CD4-positive, alpha-beta memory T cell (primary cell): Measurements from ENCODE around the gene PPP1CB. TPM values are rescaled to one million over a fixed set of nuclear protein-coding genes. Genes with fewer than 3 reads are reported as not detected.
"Not testable (repeated sequence)": the region's sequence is repeated elsewhere in the genome, so short reads cannot be mapped to it uniquely, and the experiment has no call there.

Experiments used
- CTCF ChIA-PET: fragments of 350-600 bp; sonication (Branson Sonifier 250); formaldehyde crosslinking; loops from one replicate; lab custom pipeline; 2021; ENCODE audit warnings: inconsistent platforms; ENCODE audit not compliant: partially characterized antibody; lab: Charles Lee
- POLR2A ChIA-PET: fragments of 350-600 bp; sonication (Branson Sonifier 250); formaldehyde crosslinking; loops from one replicate; lab custom pipeline; 2021; ENCODE audit not compliant: partially characterized antibody; lab: Charles Lee
- DNase-seq, 5 donors: peaks; one replicate each; pipeline versions ENCODE4 v3.0.0 to v3.0.0-alpha.2; 2020 to 2022; ENCODE audit warnings: mixed read lengths in 1 of 5
- H3K27ac ChIP-seq: one replicate; pipeline ENCODE4 v1.7.0; 2013; ENCODE audit warnings: low read depth, low read length
- H3K27me3 ChIP-seq: 2 replicates; pipeline ENCODE4 v1.7.0; 2013; ENCODE audit warnings: mild to moderate bottlenecking, low read length, moderate library complexity; ENCODE audit not compliant: insufficient read depth
- H3K36me3 ChIP-seq: 2 replicates; pipeline ENCODE4 v1.7.0; 2013; ENCODE audit warnings: mild to moderate bottlenecking, low read length, moderate library complexity; ENCODE audit not compliant: insufficient read depth
- H3K4me1 ChIP-seq: 2 replicates; pipeline ENCODE4 v1.7.0; 2013; ENCODE audit warnings: mild to moderate bottlenecking, low read length, moderate library complexity; ENCODE audit not compliant: insufficient read depth
- H3K4me3 ChIP-seq, 2 donors: one replicate each; pipeline ENCODE4 v1.7.0; 2013; ENCODE audit warnings: low read length in 2 of 2, mild to moderate bottlenecking in 1 of 2
- H3K9me3 ChIP-seq, 2 donors: one replicate each; pipeline ENCODE4 v1.7.0; 2013; ENCODE audit warnings: low read length in 2 of 2, control low read depth in 1 of 2; ENCODE audit not compliant: control insufficient read depth in 1 of 2
- H3K27ac Mint-ChIP-seq, 7 donors: one replicate each; pipeline ENCODE4 v1.8.0; 2020 to 2021; ENCODE audit warnings: mixed read lengths in 7 of 7, mild to moderate bottlenecking in 6 of 7, inconsistent platforms in 3 of 7, moderate library complexity in 3 of 7
- H3K27me3 Mint-ChIP-seq, 2 donors: one replicate each; pipeline ENCODE4 v1.8.0; 2020 to 2021; ENCODE audit warnings: mixed read lengths in 2 of 2
- H3K36me3 Mint-ChIP-seq, 2 donors: one replicate each; pipeline ENCODE4 v1.8.0; 2020 to 2021; ENCODE audit warnings: mixed read lengths in 2 of 2, inconsistent platforms in 1 of 2, mild to moderate bottlenecking in 1 of 2
- H3K4me1 Mint-ChIP-seq, 4 donors: one replicate each; pipeline ENCODE4 v1.8.0; 2020 to 2021; ENCODE audit warnings: mixed read lengths in 4 of 4, mild to moderate bottlenecking in 1 of 4
- H3K4me3 Mint-ChIP-seq, 8 donors: one replicate each; pipeline ENCODE4 v1.8.0; 2020 to 2021; ENCODE audit warnings: mixed read lengths in 8 of 8, mild to moderate bottlenecking in 7 of 8, moderate library complexity in 6 of 8, inconsistent platforms in 3 of 8
- H3K9me3 Mint-ChIP-seq, 8 donors: one replicate each; pipeline ENCODE4 v1.8.0; 2020 to 2021; ENCODE audit warnings: mixed read lengths in 8 of 8, mild to moderate bottlenecking in 5 of 8, inconsistent platforms in 3 of 8, moderate library complexity in 1 of 8
- intact Hi-C: fragments of 100-400 bp; cut with micrococcal nuclease; formaldehyde crosslinking; loops from one replicate; pipeline ENCODE4 v1.15.1; 2023
- polyA plus RNA-seq, 2 donors: library from polyadenylated mRNA; unstranded; fragments of 300-500 nt; fragmentation: Illumina TruSeq; gene quantifications; one replicate each; pipeline ENCODE4 v1.2.3, GENCODE V29; 2021
- total RNA-seq, 2 experiments: library from RNA; stranded (reverse); gene quantifications; one replicate each; pipeline ENCODE4 v1.2.3, GENCODE V29; 2021

Gene PPP1CB
- total and polyA plus RNA-seq, 4 experiments from 2014 or later = 92.1 to 231 (median 162) TPM

- Histone ChIP-seq H3K27me3 (no peaks in the 10 kb centered on the region), H3K9me3 (no peaks in the 10 kb centered on the region), H3K27ac (no peak overlapping the region), H3K4me3 (no peak overlapping the region), H3K36me3 (peaks cover 63% of the 10 kb centered on the region), H3K4me1 (peaks cover 7% of the 10 kb centered on the region)
- peak overlapping the region in 2 of 7 donors; percentile 11 to 46 for H3K27ac Mint-ChIP-seq
- DNase-seq = no peak
- H3K4me1 Mint-ChIP-seq = peaks cover 10 to 19% (median 15%) of the 10 kb centered on the region in 4 donors
- intact Hi-C loops = no loop called here
- peaks cover 33 to 76% of the 10 kb centered on the region in 2 donors for H3K36me3 Mint-ChIP-seq
- POLR2A ChIA-PET = interaction anchor here (1.3 kb wide), 1 partner anchor 213 kb away, joined by 5 read pairs; no protein-coding TSS in a partner anchor
- no peaks in the 10 kb centered on the region for H3K27me3 Mint-ChIP-seq
- CTCF ChIA-PET = interaction anchor here (0.9 to 1.3 kb wide), 2 partner anchors 9 to 186 kb away, joined by 3 to 5 read pairs; no protein-coding TSS in a partner anchor
- H3K9me3 Mint-ChIP-seq = no peaks in the 10 kb centered on the region
- H3K4me3 Mint-ChIP-seq = no peak overlapping the region
Measured at GRCh38 chr2:28780496-28780895, 28.9 kb downstream of the PPP1CB start.

DNA sequence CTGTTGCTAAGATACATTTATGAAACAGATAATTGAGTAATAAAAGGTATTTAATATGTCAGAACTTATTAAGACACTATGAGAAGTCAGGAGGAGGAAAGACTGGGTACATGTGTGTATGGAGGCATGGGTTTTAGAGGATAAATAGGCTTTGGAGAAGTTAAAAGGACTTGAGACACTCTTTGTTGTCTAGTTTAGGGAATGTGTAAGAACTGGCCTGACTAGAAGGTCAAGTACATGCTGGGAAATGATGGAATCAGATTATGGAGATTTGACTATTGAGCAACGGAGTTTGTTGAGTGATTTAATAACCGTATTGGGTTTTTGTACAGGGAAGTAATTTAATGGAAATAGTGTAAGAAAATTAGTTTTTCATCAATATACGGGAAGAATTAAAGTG is 30.8 kb downstream of the PPP1CB start:
- Mint-ChIP-seq H3K4me1 (peaks cover 4 to 11% (median 8%) of the 10 kb centered on the region in 4 donors), H3K9me3 (peaks cover 0 to 2% (median 0%) of the 10 kb centered on the region in 8 donors), H3K36me3 (peaks cover 39 to 73% of the 10 kb centered on the region in 2 donors), H3K27me3 (no peaks in the 10 kb centered on the region), H3K4me3 (no peak overlapping the region), H3K27ac (peak overlapping the region in 4 of 7 donors; percentile 6 to 92 (median 64))
- Histone ChIP-seq H3K4me3 (no peak overlapping the region), H3K36me3 (peaks cover 62% of the 10 kb centered on the region), H3K4me1 (peaks cover 7% of the 10 kb centered on the region), H3K9me3 (no peaks in the 10 kb centered on the region), H3K27ac (no peak overlapping the region), H3K27me3 (no peaks in the 10 kb centered on the region)
- ChIA-PET POLR2A (no interaction called here), CTCF (interaction anchor here (1.4 to 2.5 kb wide), 2 partner anchors 188 to 216 kb away, joined by 10 read pairs; no protein-coding TSS in a partner anchor)
- no peak for DNase-seq
- intact Hi-C loops = no loop called here

- Mint-ChIP-seq H3K27ac (peak overlapping the region in 1 of 7 donors; percentile 59), H3K4me1 (peaks cover 2 to 12% (median 7%) of the 10 kb centered on the region in 4 donors), H3K36me3 (peaks cover 42 to 74% of the 10 kb centered on the region in 2 donors)
- H3K9me3 ChIP-seq, intact Hi-C loops, H3K27ac ChIP-seq, H3K27me3 Mint-ChIP-seq, H3K4me1 ChIP-seq, H3K27me3 ChIP-seq, H3K4me3 Mint-ChIP-seq, H3K9me3 Mint-ChIP-seq, H3K4me3 ChIP-seq: not testable (repeated sequence)
- peak in 1 of 5 donors; percentile 30 for DNase-seq
- ChIA-PET POLR2A (interaction anchor here (0.7 kb wide), 1 partner anchor 25 kb away, joined by 3 read pairs; no protein-coding TSS in a partner anchor), CTCF (interaction anchor here (0.7 to 2.5 kb wide), 6 partner anchors 15 to 218 kb away, joined by 3 to 15 read pairs (median 4); no protein-coding TSS in a partner anchor)
- peaks cover 60% of the 10 kb centered on the region for H3K36me3 ChIP-seq
Measured at GRCh38 chr2:28784570-28784969, 32.9 kb downstream of the PPP1CB start.

GRCh38 chr2:28796620-28797019 is 45.0 kb downstream of the PPP1CB start:
- ChIA-PET POLR2A (no interaction called here), CTCF (no interaction called here)
- intact Hi-C loops = no loop called here
- Mint-ChIP-seq H3K4me1 (peaks cover 24 to 39% (median 33%) of the 10 kb centered on the region in 4 donors), H3K27me3 (no peaks in the 10 kb centered on the region), H3K9me3 (peaks cover 0 to 6% (median under 1%) of the 10 kb centered on the region in 8 donors), H3K36me3 (peaks cover 57 to 76% of the 10 kb centered on the region in 2 donors), H3K27ac (peak overlapping the region in 2 of 7 donors; percentile 47 to 79), H3K4me3 (peak overlapping the region in 2 of 8 donors; percentile 3 to 4)
- Histone ChIP-seq H3K4me1 (peaks cover 6% of the 10 kb centered on the region), H3K27me3 (no peaks in the 10 kb centered on the region), H3K27ac (no peak overlapping the region), H3K9me3 (no peaks in the 10 kb centered on the region), H3K36me3 (peaks cover 29% of the 10 kb centered on the region), H3K4me3 (no peak overlapping the region)
- no peak for DNase-seq

DNA sequence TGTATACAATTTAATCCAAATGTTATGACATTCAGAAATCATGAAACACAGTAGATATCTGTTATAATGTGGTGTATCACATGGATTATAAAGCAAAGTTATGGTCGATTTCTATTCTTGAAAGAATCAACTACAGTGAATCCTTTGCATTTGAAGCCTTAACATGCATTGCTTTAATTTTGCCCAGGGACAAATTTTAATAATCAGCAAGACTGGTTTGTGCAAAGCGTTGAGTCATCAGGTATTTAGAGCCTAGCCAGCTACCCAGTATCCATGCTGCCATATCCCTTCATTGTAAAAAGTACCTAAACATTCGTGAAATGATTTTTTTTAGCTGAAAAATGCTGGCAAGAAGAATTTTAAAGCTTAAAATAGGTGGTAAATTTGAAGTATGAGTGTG is 50.1 kb downstream of the PPP1CB start:
- intact Hi-C loops = no loop called here
- no peak overlapping the region for H3K27ac Mint-ChIP-seq

DNA sequence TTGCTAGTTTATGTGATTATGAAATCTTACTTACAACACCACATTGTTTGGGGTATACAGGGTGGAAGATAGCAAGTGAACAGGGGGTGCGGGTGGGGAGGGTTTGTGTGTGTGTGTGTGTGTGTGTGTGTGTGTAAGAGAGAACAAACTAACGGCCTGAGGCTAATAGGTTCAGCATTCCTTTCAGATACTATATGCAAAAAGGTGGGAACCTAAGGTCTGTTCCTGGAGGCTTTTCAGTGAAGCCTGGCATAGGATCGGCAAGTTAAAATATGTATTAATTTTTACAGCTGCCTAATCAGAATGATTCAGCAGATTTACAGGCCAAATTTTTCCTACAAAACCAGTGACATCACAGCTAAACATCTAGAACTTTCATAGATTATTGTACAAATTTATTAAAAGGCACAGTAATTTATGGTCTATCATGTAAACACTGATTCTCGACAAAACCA is 51.4 kb downstream of the PPP1CB start:
- Histone ChIP-seq H3K27ac (no peak overlapping the region), H3K4me1 (no peaks in the 10 kb centered on the region), H3K36me3 (peaks cover 19% of the 10 kb centered on the region), H3K27me3 (no peaks in the 10 kb centered on the region), H3K4me3 (no peak overlapping the region), H3K9me3 (no peaks in the 10 kb centered on the region)
- ChIA-PET CTCF (interaction anchor here (2.4 to 3.0 kb wide), 2 partner anchors 17 to 208 kb away, joined by 8 to 9 read pairs; no protein-coding TSS in a partner anchor), POLR2A (no interaction called here)
- Mint-ChIP-seq H3K4me3 (no peak overlapping the region), H3K36me3 (peaks cover 27 to 49% of the 10 kb centered on the region in 2 donors), H3K9me3 (peaks cover 0 to 2% (median 0%) of the 10 kb centered on the region in 8 donors), H3K27me3 (no peaks in the 10 kb centered on the region), H3K4me1 (peaks cover 0 to 8% (median 5%) of the 10 kb centered on the region in 4 donors), H3K27ac (peak overlapping the region in 2 of 7 donors; percentile 22 to 54)
- intact Hi-C loops = no loop called here
- DNase-seq = no peak

More for the DNA sequence above, 50.1 kb downstream of the PPP1CB start:
- H3K4me1 ChIP-seq = no peaks in the 10 kb centered on the region
- peaks cover 19% of the 10 kb centered on the region for H3K36me3 ChIP-seq
- Mint-ChIP-seq H3K4me3 (no peak overlapping the region), H3K36me3 (peaks cover 39 to 60% of the 10 kb centered on the region in 2 donors), H3K9me3 (peaks cover 0 to 6% (median 0%) of the 10 kb centered on the region in 8 donors), H3K4me1 (peaks cover 9 to 19% (median 13%) of the 10 kb centered on the region in 4 donors), H3K27me3 (no peaks in the 10 kb centered on the region)
- no peak overlapping the region for H3K27ac ChIP-seq
- POLR2A ChIA-PET = no interaction called here
- DNase-seq = no peak
- H3K9me3 ChIP-seq = no peaks in the 10 kb centered on the region
- no peak overlapping the region for H3K4me3 ChIP-seq
- H3K27me3 ChIP-seq = no peaks in the 10 kb centered on the region
- CTCF ChIA-PET = interaction anchor here (3.0 kb wide), 1 partner anchor 19 kb away, joined by 8 read pairs; no protein-coding TSS in a partner anchor

GRCh38 chr2:28809927-28810326 is 58.3 kb downstream of the PPP1CB start:
- Histone ChIP-seq H3K9me3 (no peaks in the 10 kb centered on the region), H3K36me3 (no peaks in the 10 kb centered on the region), H3K27me3 (no peaks in the 10 kb centered on the region), H3K4me3 (peak overlapping the region in 1 of 2 donors; percentile 60), H3K4me1 (peaks cover 13% of the 10 kb centered on the region), H3K27ac (peak overlapping the region; percentile 41)
- Mint-ChIP-seq H3K27ac (peak overlapping the region; percentile 73 to 87 (median 83)), H3K9me3 (no peaks in the 10 kb centered on the region), H3K27me3 (no peaks in the 10 kb centered on the region), H3K36me3 (peaks cover 4 to 7% of the 10 kb centered on the region in 2 donors), H3K4me3 (peak overlapping the region; percentile 74 to 91 (median 82)), H3K4me1 (peaks cover 5 to 16% (median 11%) of the 10 kb centered on the region in 4 donors)
- peak in 2 of 5 donors; percentile 2 to 26 for DNase-seq
- intact Hi-C loops = loop anchor here (2.0 to 10.0 kb wide), 3 partner anchors 57 to 243 kb away; no protein-coding TSS in a partner anchor
- ChIA-PET POLR2A (interaction anchor here (0.7 to 1.2 kb wide), 3 partner anchors 11 to 85 kb away, joined by 3 to 4 read pairs (median 3); partner anchors contain the start of gene WDR43), CTCF (interaction anchor here (0.6 to 2.5 kb wide), 4 partner anchors 10 to 216 kb away, joined by 3 to 13 read pairs (median 8); no protein-coding TSS in a partner anchor)
